Gastrocnemius medialis (tissue), 4 donors: ENCODE data around the gene SRPRB.

ENCODE experiments used
- CTCF ChIP-seq, 5 experiments: fragments of 450-650 bp in 3 of 5; fragments of 200-600 bp in 2 of 5; sonication (generic) in 2 of 5; IDR thresholded peaks in 4 of 5; conservative IDR thresholded peaks in 1 of 5; 1 replicate in 4 of 5; 2 replicates in 1 of 5; pipeline ENCODE4 v1.5.1; 2016 to 2019; ENCODE audit warnings: antibody characterized with exemption in 5 of 5, mild to moderate bottlenecking in 3 of 5, moderate library complexity in 3 of 5
- POLR2A ChIP-seq, 2 donors: fragments of 450-650 bp; IDR thresholded peaks; one replicate each; pipeline ENCODE4 v1.6.1; 2017; ENCODE audit warnings: antibody characterized with exemption in 2 of 2, mild to moderate bottlenecking in 2 of 2, moderate library complexity in 2 of 2

- TF ChIP-seq CTCF (IDR thresholded peaks at IDR 0.05 in 4 of 5, conservative IDR thresholded peaks at IDR 0.05 in 1 of 5) = no peak
- TF ChIP-seq POLR2A (IDR thresholded peaks at IDR 0.05) = no peak
Measured at GRCh38 chr3:133869586-133869985, 64.0 kb downstream of the SRPRB start.
